ENCODE data around the gene MVD.

MVD gene

DNA sequence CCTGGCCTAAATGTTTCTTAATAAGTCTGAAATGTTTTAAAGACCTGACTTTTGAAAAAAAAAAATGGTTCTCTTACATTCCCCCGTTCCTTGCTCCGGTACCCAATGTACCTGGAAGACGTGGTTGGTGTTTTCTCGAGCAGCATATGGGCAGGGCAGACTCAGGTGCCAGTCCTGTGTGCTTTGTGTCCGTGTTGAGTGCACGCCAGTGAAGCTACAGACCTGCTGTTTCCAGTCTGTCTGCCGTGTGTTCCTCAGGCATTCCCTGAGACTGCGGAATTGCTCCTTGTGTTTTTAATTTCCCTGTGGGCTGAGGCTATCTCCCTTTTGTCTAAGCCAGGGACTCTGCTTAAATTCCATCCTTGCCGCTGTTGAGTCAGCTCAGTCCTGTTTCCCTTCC, 36.2 kb downstream of the MVD start:
- TF ChIP-seq, protein P1, sequence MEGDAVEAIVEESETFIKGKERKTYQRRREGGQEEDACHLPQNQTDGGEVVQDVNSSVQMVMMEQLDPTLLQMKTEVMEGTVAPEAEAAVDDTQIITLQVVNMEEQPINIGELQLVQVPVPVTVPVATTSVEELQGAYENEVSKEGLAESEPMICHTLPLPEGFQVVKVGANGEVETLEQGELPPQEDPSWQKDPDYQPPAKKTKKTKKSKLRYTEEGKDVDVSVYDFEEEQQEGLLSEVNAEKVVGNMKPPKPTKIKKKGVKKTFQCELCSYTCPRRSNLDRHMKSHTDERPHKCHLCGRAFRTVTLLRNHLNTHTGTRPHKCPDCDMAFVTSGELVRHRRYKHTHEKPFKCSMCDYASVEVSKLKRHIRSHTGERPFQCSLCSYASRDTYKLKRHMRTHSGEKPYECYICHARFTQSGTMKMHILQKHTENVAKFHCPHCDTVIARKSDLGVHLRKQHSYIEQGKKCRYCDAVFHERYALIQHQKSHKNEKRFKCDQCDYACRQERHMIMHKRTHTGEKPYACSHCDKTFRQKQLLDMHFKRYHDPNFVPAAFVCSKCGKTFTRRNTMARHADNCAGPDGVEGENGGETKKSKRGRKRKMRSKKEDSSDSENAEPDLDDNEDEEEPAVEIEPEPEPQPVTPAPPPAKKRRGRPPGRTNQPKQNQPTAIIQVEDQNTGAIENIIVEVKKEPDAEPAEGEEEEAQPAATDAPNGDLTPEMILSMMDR (IDR thresholded peaks at IDR 0.05; ENCODE audit: extremely low read depth, insufficient read depth, missing control alignments): no peak
- in situ Hi-C loops (cut with MboI; ENCODE audit: low pct_unique_long_range_greater_than_20kb, low sequenced_read_pairs, unreplicated experiment): no loop called here
- DNase-seq (ENCODE audit: low spot score): no peak

DNA sequence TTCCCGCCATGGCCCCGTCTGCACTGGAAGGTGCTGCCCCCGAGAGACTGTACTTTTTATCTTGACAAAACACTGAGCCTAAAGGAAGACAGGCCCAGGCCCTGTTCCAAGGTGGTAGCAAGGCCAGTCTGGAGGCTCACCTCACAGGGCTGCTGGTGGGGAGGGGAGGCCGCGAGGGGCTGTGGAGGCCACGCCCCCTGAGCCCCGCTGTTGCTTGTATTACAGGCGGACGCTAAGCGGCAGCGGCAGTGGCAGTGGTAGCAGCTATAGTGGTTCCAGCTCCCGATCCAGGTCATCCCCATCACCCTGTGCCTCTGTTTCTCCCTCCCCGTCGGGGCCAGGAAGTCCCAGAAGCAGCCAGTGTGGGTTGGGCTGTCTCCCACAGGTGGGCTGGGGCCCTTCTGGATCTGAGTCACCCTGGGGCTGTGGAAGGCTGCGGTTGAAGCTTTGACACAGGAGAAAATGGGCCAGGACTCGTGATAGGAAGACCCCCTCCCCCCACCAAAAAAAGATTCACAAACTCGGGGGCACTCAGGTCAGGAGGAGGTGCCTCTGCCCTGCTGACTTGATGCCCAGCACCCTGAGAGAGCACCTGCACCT, 37.8 kb downstream of the MVD start:
- in situ Hi-C loops (cut with MboI; ENCODE audit: low pct_unique_long_range_greater_than_20kb, low sequenced_read_pairs, unreplicated experiment): no loop called here
- no peak for DNase-seq (ENCODE audit: low spot score)
- TF ChIP-seq, protein P1 (IDR thresholded peaks at IDR 0.05; ENCODE audit: extremely low read depth, insufficient read depth, missing control alignments): no peak

DNA sequence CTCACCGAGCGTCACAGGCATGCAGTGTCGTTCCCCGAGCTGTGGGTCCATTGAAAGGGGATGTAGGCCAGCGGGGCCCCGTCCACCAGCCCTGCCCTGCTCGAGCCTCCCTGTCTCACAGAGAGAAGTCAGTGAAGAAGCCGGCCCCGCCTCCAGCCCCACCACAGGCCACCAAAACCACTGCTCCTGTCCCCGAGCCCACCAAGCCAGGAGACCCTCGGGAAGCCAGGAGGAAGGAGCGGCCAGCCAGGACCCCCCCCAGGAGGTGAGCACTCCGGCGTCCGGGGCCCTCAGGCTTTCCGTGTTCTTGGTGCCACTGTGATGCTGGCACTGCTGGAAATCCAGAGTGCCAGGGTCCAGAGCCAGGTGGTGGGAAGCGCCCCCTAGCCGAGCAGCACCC, 38.4 kb downstream of the MVD start:
- DNase-seq (ENCODE audit: low spot score): no peak
- TF ChIP-seq, protein P1 (IDR thresholded peaks at IDR 0.05; ENCODE audit: extremely low read depth, insufficient read depth, missing control alignments): no peak
- in situ Hi-C loops (cut with MboI; ENCODE audit: low pct_unique_long_range_greater_than_20kb, low sequenced_read_pairs, unreplicated experiment): no loop called here

DNA sequence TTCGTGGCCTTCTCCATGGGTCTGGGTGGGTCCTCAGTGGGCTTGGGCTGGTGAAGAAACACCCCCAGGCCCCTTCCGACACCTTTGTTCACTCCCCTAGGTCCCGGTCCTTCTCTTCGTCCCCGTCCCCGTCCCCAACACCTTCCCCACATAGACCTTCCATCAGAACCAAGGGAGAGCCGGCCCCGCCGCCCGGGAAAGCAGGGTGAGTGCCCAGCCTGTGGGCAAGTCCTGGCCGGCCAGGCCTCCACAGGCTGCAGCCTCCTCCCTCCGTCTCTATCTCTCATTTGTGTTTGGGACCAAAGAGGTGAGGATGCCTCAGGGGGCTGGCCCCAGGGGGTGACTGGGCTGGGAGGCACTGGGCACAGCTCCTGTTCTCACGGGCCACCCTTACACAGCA, 39.0 kb downstream of the MVD start:
- in situ Hi-C loops (cut with MboI; ENCODE audit: low pct_unique_long_range_greater_than_20kb, low sequenced_read_pairs, unreplicated experiment): no loop called here
- DNase-seq (ENCODE audit: low spot score): no peak
- TF ChIP-seq, protein P1 (IDR thresholded peaks at IDR 0.05; ENCODE audit: extremely low read depth, insufficient read depth, missing control alignments): no peak

DNA sequence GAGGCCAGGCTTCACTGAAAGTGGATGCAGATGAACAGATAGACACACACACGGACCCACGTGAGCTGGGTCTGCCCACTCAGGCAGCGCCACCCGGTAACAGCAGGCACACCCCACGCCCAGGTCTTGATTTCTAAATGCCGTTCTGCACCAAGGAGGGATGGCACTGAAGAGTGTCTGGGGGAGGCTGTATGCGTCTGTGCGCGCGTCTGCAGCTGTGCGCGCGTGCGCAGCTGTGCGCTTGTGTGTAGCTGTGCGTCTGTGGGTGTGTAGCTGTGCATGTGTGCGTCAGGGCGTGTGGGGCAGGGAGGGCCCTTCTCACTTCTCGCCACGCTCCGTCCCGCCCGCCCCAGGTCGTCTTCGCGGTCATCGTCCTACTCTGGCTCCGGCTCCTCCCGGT, 40.0 kb downstream of the MVD start:
- TF ChIP-seq, protein P1 (IDR thresholded peaks at IDR 0.05; ENCODE audit: extremely low read depth, insufficient read depth, missing control alignments): no peak
- DNase-seq (ENCODE audit: low spot score): no peak
- in situ Hi-C loops (cut with MboI; ENCODE audit: low pct_unique_long_range_greater_than_20kb, low sequenced_read_pairs, unreplicated experiment): no loop called here

DNA sequence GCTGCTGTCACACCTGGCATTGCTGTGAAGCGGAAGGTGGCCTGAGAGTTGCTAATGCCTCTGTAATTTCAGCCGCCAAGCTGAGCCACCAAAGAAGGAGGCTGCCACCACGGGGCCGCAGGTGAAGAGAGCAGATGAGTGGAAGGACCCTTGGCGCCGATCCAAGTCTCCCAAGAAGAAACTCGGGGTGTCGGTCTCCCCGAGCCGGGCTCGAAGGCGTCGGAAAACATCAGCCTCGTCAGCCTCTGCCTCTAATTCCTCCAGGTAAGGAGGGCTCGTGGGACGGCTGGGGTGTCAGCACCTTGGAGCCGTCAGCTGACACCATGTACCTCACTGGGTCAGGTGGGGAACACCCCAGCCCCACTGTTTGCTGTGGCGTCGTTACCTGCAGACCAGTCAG, 40.8 kb downstream of the MVD start:
- TF ChIP-seq, protein P1 (IDR thresholded peaks at IDR 0.05; ENCODE audit: extremely low read depth, insufficient read depth, missing control alignments): no peak
- DNase-seq (ENCODE audit: low spot score): no peak
- in situ Hi-C loops (cut with MboI; ENCODE audit: low pct_unique_long_range_greater_than_20kb, low sequenced_read_pairs, unreplicated experiment): no loop called here

All from GM13977 (cell line).